D721Med (cell line): ENCODE results near the gene CDH24.

Experiments
- DNase-seq: peaks from one replicate; pipeline ENCODE4 v3.0.0; 2011; ENCODE audit warnings: low spot score; ENCODE audit not compliant: insufficient read length
- FAIRE-seq: peaks from 2 replicates; lab custom pipeline; 2011; peaks lifted over from hg19 to GRCh38; lab: Jason Lieb, UNC
- CTCF ChIP-seq: IDR thresholded peaks from 2 replicates; pipeline ENCODE4 v1.5.1; 2012; ENCODE audit warnings: mild to moderate bottlenecking, control low read depth; ENCODE audit not compliant: insufficient read depth; ENCODE audit errors: missing control alignments

Gene CDH24

GRCh38 chr14:23013054-23013748, 44.1 kb downstream of the CDH24 start:
- FAIRE-seq: no peak
- DNase-seq: no peak

DNA sequence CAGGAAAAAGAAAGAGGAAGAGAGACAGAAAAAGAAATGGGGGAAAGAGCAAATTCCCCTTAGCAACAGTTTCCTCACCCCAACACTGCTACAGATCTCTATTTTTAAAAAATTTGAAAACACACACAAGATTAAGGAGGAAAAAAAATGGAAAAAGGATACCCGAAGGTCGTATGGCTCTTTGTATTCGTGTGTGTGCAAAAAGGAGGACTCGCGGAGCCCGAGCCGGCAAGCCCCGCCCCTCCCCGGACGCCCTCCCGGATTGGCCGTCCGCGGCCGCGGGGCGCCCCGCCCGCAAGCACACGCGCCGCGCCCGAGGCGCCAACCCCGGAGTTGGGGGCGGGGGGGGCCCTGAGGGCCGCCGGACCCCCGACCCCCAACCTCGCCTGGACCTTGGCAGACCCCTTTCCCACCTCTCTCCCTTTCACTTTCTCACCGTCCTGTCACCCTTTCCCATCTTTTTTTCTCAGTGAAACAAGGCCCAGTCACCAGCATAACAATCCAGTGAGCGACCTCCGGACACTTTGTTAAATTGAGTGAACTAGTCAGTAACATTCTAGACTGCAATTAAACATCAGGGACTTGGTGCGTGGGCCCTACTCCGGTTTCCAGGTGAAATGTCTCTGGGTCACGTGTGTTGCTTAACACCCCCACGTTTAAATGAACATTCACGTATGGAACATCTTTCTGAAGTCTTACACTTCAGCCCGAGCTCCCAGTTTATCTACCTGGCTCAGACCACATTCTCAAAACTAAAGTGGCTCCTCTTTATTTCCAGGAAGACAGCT, 47.2 kb downstream of the CDH24 start, which contains the start of gene C14orf93:
C14orf93 (minus strand) TSS at position 205 of the 788 bp plus-strand sequence. CDS start 11,120 bp downstream, outside the sequence.
- no peak for TF ChIP-seq CTCF
- no peak for FAIRE-seq
- DNase-seq: no peak

More at GRCh38 chr14:23013054-23013748, 44.1 kb downstream of the CDH24 start:
- no peak for TF ChIP-seq CTCF

DNA sequence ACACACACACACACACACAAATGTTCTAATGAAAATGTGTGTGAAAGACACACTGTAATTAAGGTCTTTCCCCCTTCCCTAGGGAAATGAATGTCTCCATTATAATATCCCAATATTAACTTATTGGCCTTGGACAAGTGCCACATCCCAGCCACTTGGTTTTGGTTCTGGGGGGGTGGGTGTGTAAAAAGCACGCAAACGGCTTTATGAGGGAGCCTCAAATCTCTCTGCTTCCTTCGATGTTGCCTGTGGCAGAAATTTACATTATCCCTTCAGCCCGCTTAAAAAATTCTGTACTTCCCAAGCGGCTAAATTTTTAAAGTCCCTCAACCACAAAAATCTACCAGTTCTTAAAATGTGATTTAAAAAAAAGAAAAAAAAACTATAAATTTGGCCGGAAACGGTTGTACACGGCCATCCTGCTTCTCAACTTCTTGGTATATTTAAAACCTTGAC, 47.8 kb downstream of the CDH24 start:
- TF ChIP-seq CTCF: no peak
- FAIRE-seq (no peak), DNase-seq (no peak)

- no peak for TF ChIP-seq CTCF
- no peak for FAIRE-seq
- DNase-seq: no peak
Measured at GRCh38 chr14:23008831-23009230, 48.5 kb downstream of the CDH24 start.

DNA sequence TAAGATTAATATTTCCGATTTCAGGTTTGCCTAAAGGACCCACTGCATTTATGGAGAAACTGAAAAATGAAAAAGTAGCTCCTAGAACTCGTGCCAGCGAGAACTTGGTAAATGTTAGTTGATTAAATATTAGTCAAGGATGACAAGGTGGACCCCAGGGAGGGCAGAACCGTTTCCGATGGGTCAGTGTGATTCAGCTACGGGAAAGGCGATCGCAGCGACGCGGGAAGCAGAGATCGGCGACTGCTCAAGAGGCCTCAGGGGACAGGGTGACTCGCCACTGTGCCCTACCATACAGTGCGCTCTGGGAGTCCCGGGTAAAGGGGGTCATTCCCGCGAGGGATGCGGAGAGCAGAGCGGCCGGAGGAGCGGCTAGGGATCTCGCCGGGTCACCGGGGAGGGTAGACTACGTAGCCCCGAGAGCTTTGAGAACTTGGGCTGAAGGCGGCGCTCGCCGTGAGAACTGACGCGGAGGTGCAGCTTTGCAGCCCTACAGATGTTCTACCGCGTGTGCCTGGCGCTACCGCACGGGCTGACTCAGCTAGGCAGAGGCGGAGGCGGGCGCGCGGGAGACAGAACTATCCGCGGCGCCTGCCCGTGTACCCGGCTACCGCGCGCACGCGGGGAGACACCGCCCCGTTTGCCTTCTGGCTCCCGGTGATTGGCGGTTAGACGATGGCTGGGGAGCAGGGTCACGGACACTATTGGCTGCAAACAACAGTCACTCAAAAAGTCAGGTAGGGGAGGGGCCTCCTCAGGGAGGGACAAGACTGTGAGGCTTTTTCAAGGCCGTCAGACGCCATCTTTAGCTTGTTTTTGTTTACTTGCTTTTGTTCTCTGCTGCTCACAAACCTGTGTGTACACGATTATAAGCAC, 50.5 kb downstream of the CDH24 start:
- no peak for FAIRE-seq
- DNase-seq: peak; percentile 66
- peak; percentile 19 for TF ChIP-seq CTCF

DNA sequence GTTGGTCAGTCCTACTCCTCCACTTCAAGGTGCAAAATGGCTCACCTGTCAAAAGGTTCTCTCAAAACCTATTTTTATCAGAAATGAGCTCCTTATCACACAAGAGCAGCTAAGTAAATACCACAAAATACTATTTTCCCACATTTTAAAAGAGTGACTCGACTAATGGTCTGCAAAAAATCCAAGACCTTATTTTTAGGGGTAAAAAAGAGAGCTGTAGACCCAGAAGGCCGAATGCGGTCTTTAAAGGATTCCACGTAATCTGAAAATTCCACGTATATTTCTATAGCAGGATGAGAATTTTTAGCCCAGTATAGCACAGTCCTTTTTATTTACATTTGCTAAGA, 51.2 kb downstream of the CDH24 start:
- DNase-seq: no peak
- FAIRE-seq: no peak
- TF ChIP-seq CTCF: no peak
